ENCODE measurements around the gene SLC30A5.
A peak's percentile ranks its signal among the peaks of the same experiment; 100 is the strongest.

Gene SLC30A5

GRCh38 chr5:69167493-69167855 is 73.7 kb downstream of the SLC30A5 start:
- Histone ChIP-seq H3K36me3 (ENCODE audit: insufficient read depth, low read length) (peaks cover 26% of the 10 kb centered on the region), H3K9me3 (ENCODE audit: control insufficient read depth, insufficient read depth, low read length) (no peaks in the 10 kb centered on the region), H3K9ac (ENCODE audit: low read depth, low read length) (peak overlapping the region; percentile 81), H3K4me1 (ENCODE audit: insufficient read depth, low read length) (peaks cover 6% of the 10 kb centered on the region)

- H3K36me3 ChIP-seq (ENCODE audit: insufficient read depth, low read length) = peaks cover 26% of the 10 kb centered on the region
- H3K4me1 ChIP-seq (ENCODE audit: insufficient read depth, low read length) = peaks cover 6% of the 10 kb centered on the region
- H3K9ac ChIP-seq (ENCODE audit: low read depth, low read length) = peak overlapping the region; percentile 81
- H3K9me3 ChIP-seq (ENCODE audit: control insufficient read depth, insufficient read depth, low read length) = no peaks in the 10 kb centered on the region
These were observed 74.1 kb downstream of the SLC30A5 start for GRCh38 chr5:69167929-69168328.

- H3K9me3 ChIP-seq (ENCODE audit: control insufficient read depth, insufficient read depth, low read length) = no peaks in the 10 kb centered on the region
- H3K9ac ChIP-seq (ENCODE audit: low read depth, low read length) = no peak overlapping the region
- H3K4me1 ChIP-seq (ENCODE audit: insufficient read depth, low read length) = peaks cover 6% of the 10 kb centered on the region
- peaks cover 45% of the 10 kb centered on the region for H3K36me3 ChIP-seq (ENCODE audit: insufficient read depth, low read length)
These were observed 76.7 kb downstream of the SLC30A5 start for GRCh38 chr5:69170495-69170894.

GRCh38 chr5:69170969-69171368 is 77.2 kb downstream of the SLC30A5 start:
- no peaks in the 10 kb centered on the region for H3K9me3 ChIP-seq (ENCODE audit: control insufficient read depth, insufficient read depth, low read length)
- H3K4me1 ChIP-seq (ENCODE audit: insufficient read depth, low read length) = peaks cover 6% of the 10 kb centered on the region
- peaks cover 46% of the 10 kb centered on the region for H3K36me3 ChIP-seq (ENCODE audit: insufficient read depth, low read length)
- H3K9ac ChIP-seq (ENCODE audit: low read depth, low read length) = no peak overlapping the region

Data from ES-I3 (cell line).